Spleen (tissue), 11 donors: ENCODE data around the gene LARP4B. TPM values are rescaled to one million over a fixed set of nuclear protein-coding genes. Genes with fewer than 3 reads are reported as not detected.

Source experiments
- DNase-seq: peaks from one replicate; pipeline ENCODE4 v3.0.0-alpha.2; 2020
- H3K27ac ChIP-seq, 8 donors: fragments of 200-600 bp; sonication (generic) in 7 of 8; 1 replicate in 4 of 8; 2 replicates in 4 of 8; pipeline versions ENCODE4 v1.5.0 to v1.8.0; 2016 to 2021; ENCODE audit warnings: inconsistent platforms in 4 of 8, mild to moderate bottlenecking in 4 of 8, moderate library complexity in 1 of 8
- H3K27me3 ChIP-seq, 7 donors: fragments of 200-600 bp; sonication (generic) in 6 of 7; replicated peaks in 1 of 7; 1 replicate in 4 of 7; 2 replicates in 3 of 7; pipeline versions ENCODE4 v1.5.0 to v1.8.0; 2016 to 2021; ENCODE audit warnings: inconsistent platforms in 3 of 7, mild to moderate bottlenecking in 1 of 7
- H3K36me3 ChIP-seq, 6 donors: fragments of 200-600 bp; sonication (generic) in 5 of 6; 1 replicate in 4 of 6; 2 replicates in 2 of 6; pipeline versions ENCODE4 v1.5.0 to v1.8.0; 2016 to 2021; ENCODE audit warnings: inconsistent platforms in 2 of 6
- H3K4me1 ChIP-seq, 6 donors: fragments of 200-600 bp; sonication (generic) in 5 of 6; 1 replicate in 3 of 6; 2 replicates in 3 of 6; pipeline versions ENCODE4 v1.5.0 to v1.8.0; 2016 to 2021; ENCODE audit warnings: inconsistent platforms in 3 of 6
- H3K4me3 ChIP-seq, 8 donors: fragments of 200-600 bp; sonication (generic) in 7 of 8; 1 replicate in 4 of 8; 2 replicates in 4 of 8; pipeline versions ENCODE4 v1.5.0 to v1.8.0; 2016 to 2021; ENCODE audit warnings: inconsistent platforms in 4 of 8, mild to moderate bottlenecking in 4 of 8, moderate library complexity in 2 of 8
- H3K9me3 ChIP-seq, 8 donors: fragments of 200-600 bp; sonication (generic) in 7 of 8; 1 replicate in 4 of 8; 2 replicates in 4 of 8; pipeline versions ENCODE4 v1.5.0 to v1.8.0; 2016 to 2021; ENCODE audit warnings: inconsistent platforms in 4 of 8
- POLR2A ChIP-seq, 3 donors: fragments of 450-650 bp; IDR thresholded peaks; one replicate each; pipeline ENCODE4 v1.5.1; 2017; ENCODE audit warnings: antibody characterized with exemption in 3 of 3, mild to moderate bottlenecking in 1 of 3
- POLR2AphosphoS5 ChIP-seq, 3 donors: sonication (generic); formaldehyde crosslinking; IDR thresholded peaks; one replicate each; pipeline ENCODE4 v1.5.1; 2017; ENCODE audit warnings: antibody characterized with exemption in 3 of 3
- WGBS, 5 donors: extraction: QIAGEN DNeasy Blood & Tissue Kit in 3 of 5; methylation state at CpG; one replicate each; pipeline versions ENCODE4 v1.1.5 to v1.1.7; 2013 to 2018; 5-methylcytosine and 5-hydroxymethylcytosine counted together
- intact Hi-C: fragments of 100-400 bp; cut with DNase I; formaldehyde crosslinking; loops from one replicate; pipeline ENCODE4 v1.15.0; 2023; ENCODE audit warnings: low total_unique reads
- polyA plus RNA-seq, 3 donors: library from polyadenylated mRNA; stranded (reverse); fragments of 200-250 nt; gene quantifications; one replicate each; pipeline ENCODE4 v1.2.1, GENCODE V29; 2013
- total RNA-seq, 7 donors: library from RNA; depleted of rRNA in 3 of 7; stranded (reverse); fragments of >200 nt in 3 of 7; fragmentation: NEBNext Ultra II Directional in 4 of 7; extraction: Animal tissue kit (Norgen Biotek cat#: 25700) in 4 of 7; gene quantifications; one replicate each; pipeline versions ENCODE4 v1.1.0 to v1.2.1, GENCODE V29; 2016 to 2021
- TF ChIP-seq, protein P1 (sequence below), 11 experiments: fragments of 200-600 bp in 7 of 11; fragments of 450-650 bp in 4 of 11; sonication (generic) in 4 of 11; IDR thresholded peaks in 8 of 11; conservative IDR thresholded peaks in 3 of 11; 1 replicate in 7 of 11; 2 replicates in 4 of 11; pipeline versions ENCODE4 v1.4.0 to v1.8.0; 2016 to 2021; ENCODE audit warnings: antibody characterized with exemption in 11 of 11, inconsistent platforms in 4 of 11, mild to moderate bottlenecking in 1 of 11
- donor health status: healthy with polysubstance abuse.
- donor health status: DM: no; HTN: no; CAD: no; lungs with moderate emphysema.
- donor health status: DM: no; HTN: no; CAD: no.
- donor health status: Bipolar disorder and iron deficiency.
- donor health status: healthy.
- donor health status: DM: no; HTN: no; CAD: no.
- donor health status: DM: yes; HTN: yes; CAD: no.

Gene LARP4B
- total and polyA plus RNA-seq, 10 donors = 12.7 to 163 (median 88.7) TPM

DNA sequence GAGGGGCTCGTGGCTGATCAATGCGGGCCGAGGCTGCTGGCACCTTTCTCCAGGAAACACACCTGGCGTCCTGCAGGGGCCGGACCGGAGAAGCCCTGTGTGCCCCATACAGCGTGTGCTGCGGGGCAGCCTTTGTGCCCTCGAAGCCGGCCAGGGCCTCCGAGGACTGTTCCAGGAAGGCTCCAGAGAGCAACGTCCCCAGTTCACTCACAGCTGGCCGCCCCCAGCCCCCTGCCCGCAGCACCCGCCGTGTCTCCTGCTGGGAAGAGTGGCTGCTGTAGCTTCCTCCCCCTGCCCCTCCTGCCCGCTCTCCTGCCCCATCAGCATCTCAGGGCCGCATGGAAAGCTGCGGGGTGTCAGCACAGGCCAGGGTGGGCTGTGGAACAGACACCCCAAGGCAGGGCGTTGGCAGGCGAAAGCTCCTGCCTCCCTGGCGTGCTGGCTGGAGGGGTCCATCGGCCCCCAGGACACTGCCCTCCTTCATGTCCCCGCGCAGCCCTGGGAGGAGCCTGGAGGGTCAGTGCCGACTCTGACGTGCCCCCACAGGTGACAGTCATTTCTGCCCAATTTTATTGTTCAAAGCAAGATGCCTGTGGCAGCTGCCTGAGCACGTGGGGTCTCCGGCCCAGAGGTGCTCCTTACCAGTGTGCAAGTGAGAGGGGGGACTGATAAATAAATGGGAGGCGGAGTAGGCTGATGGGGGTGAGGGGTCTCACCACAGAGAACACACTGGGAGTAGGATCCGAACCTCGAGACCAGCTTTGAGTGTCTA, 146.2 kb downstream of the LARP4B start:
- intact Hi-C loops = loop anchor here (5.0 kb wide), 1 partner anchor 273 kb away; no protein-coding TSS in a partner anchor
- TF ChIP-seq, protein P1, sequence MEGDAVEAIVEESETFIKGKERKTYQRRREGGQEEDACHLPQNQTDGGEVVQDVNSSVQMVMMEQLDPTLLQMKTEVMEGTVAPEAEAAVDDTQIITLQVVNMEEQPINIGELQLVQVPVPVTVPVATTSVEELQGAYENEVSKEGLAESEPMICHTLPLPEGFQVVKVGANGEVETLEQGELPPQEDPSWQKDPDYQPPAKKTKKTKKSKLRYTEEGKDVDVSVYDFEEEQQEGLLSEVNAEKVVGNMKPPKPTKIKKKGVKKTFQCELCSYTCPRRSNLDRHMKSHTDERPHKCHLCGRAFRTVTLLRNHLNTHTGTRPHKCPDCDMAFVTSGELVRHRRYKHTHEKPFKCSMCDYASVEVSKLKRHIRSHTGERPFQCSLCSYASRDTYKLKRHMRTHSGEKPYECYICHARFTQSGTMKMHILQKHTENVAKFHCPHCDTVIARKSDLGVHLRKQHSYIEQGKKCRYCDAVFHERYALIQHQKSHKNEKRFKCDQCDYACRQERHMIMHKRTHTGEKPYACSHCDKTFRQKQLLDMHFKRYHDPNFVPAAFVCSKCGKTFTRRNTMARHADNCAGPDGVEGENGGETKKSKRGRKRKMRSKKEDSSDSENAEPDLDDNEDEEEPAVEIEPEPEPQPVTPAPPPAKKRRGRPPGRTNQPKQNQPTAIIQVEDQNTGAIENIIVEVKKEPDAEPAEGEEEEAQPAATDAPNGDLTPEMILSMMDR (IDR thresholded peaks at IDR 0.05 in 8 of 11, conservative IDR thresholded peaks at IDR 0.05 in 3 of 11) = no peak
- TF ChIP-seq POLR2A (IDR thresholded peaks at IDR 0.05) (no peak), POLR2AphosphoS5 (IDR thresholded peaks at IDR 0.05) (no peak)
- peak overlapping the region in 4 of 8 donors; percentile 3 to 51 (median 7) for H3K4me3 ChIP-seq
- H3K27ac ChIP-seq = no peak overlapping the region
- H3K27me3 ChIP-seq = peaks cover 0 to 77% (median 23%) of the 10 kb centered on the region in 7 donors
- no peak for DNase-seq
- H3K36me3 ChIP-seq = no peaks in the 10 kb centered on the region
- H3K9me3 ChIP-seq = no peaks in the 10 kb centered on the region
- 40 to 66% (median 46%) methylated on average over 16 to 32 of the region's 32 CpGs for WGBS, 5 donors
- H3K4me1 ChIP-seq = peaks cover 3 to 45% (median 26%) of the 10 kb centered on the region in 6 donors

DNA sequence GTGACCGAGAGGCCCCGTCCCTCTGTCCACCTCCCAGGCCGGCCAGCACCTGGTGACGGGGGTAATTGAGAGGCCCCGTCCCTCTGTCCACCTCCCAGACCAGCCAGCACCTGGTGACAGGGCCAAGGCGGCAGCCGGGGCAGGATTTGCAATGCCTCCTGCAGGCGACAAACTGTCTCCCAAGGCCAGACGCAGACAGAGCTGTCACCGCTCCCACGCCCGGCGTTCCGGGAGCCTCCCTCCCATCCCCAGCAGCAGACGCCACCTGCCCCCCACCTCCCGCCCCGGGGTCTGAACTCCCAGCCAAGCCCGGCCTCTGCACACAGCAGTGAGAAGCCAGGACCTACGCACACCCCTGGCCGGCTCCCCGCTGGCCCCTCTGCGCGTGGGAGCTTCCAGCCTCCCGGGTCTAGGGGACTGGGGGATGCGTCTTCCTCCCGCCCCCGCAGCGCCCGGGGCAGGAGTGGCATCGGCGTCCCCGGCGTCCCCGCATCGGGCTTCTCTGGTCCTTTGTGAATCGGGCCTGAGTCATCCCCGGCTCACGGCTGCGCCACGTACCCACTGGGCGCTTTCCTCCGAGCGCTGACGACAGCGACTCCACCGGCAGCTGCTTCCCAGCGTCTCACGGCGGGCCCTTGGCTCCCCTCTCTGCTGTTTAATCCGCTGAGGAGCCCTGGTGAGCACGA, 147.0 kb downstream of the LARP4B start:
- Histone ChIP-seq H3K27me3 (peaks cover 0 to 77% (median 23%) of the 10 kb centered on the region in 7 donors), H3K4me1 (peaks cover 3 to 42% (median 24%) of the 10 kb centered on the region in 6 donors), H3K27ac (no peak overlapping the region), H3K36me3 (no peaks in the 10 kb centered on the region), H3K4me3 (peak overlapping the region in 5 of 8 donors; percentile 3 to 51 (median 11)), H3K9me3 (no peaks in the 10 kb centered on the region)
- peak; percentile 74 for DNase-seq
- TF ChIP-seq, protein P1 (IDR thresholded peaks at IDR 0.05 in 8 of 11, conservative IDR thresholded peaks at IDR 0.05 in 3 of 11) = no peak
- peak in 1 of 3 donors; percentile 53 for TF ChIP-seq POLR2AphosphoS5 (IDR thresholded peaks at IDR 0.05)
- 2 to 14% (median 7%) methylated on average over 19 to 51 of the region's 51 CpGs for WGBS, 5 donors
- intact Hi-C loops = loop anchor here (5.0 kb wide), 1 partner anchor 272 kb away; no protein-coding TSS in a partner anchor

DNA sequence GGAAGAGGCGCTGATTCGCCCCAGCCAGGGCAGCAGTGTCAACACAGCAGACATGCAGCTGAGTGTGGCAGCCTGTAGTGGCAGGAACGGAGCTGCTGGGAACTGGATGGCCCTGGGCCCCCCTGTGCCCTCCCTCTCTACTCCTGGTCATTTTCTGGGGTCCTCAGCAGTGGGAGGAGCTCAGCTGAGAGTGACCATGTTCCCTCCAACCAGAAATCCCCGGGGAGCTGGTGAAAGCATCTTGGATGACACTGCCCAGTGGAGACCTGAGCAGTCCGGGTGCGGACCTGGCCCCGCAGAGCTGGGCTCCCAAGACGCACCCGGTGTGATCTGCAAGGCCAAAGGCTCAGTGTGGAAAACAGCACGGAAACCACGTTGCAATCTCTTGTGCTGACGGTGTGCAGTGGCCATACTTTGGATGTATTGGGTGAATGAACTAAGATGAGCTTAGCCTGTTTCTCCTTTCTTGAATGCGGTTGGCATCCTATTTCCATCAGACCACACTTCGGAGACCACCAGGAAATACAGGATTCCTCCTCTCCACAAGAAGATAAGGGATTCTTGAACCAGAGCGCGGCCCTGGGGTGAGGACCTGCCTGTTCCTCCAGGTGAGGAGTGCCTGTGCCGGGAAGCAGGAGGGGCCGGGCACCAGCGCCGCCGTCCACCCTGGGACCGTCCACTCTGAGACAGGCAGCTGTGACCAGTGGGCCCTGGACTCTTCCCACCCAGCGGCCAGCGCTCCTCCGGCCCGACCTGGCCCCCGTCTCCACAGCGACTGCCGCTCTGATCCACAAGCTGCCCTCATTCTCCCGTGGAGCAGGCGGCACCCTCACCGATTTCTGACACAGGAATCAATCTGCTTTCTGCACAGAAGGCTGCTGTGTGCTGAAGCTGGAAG, 148.5 kb downstream of the LARP4B start:
- no peaks in the 10 kb centered on the region for H3K36me3 ChIP-seq
- H3K27me3 ChIP-seq = peaks cover 0 to 82% (median 23%) of the 10 kb centered on the region in 7 donors
- no peak for TF ChIP-seq POLR2A (IDR thresholded peaks at IDR 0.05)
- no peak for TF ChIP-seq POLR2AphosphoS5 (IDR thresholded peaks at IDR 0.05)
- TF ChIP-seq, protein P1 (IDR thresholded peaks at IDR 0.05 in 8 of 11, conservative IDR thresholded peaks at IDR 0.05 in 3 of 11) = no peak
- intact Hi-C loops = no loop called here
- H3K27ac ChIP-seq = no peak overlapping the region
- H3K4me1 ChIP-seq = peaks cover 3 to 28% (median 14%) of the 10 kb centered on the region in 6 donors
- H3K4me3 ChIP-seq = no peak overlapping the region
- no peaks in the 10 kb centered on the region for H3K9me3 ChIP-seq
- WGBS, 5 donors = 81 to 89% (median 84%) methylated on average over 27 to 32 of the region's 32 CpGs
- DNase-seq = peak; percentile 64
